VCaP (cell line): Measurements from ENCODE around the gene CDC5L.

Source experiments
- H3K27ac ChIP-seq: fragments of 450-650 bp; 2 replicates; pipeline ENCODE4 v1.5.1; 2017
- CTCF ChIP-seq: fragments of 450-650 bp; conservative IDR thresholded peaks from 2 replicates; pipeline ENCODE4 v1.5.1; 2017; ENCODE audit warnings: mild to moderate bottlenecking, moderate library complexity

The CDC5L gene

GRCh38 chr6:44404022-44404714, 16.7 kb downstream of the CDC5L start:
- no peak overlapping the region for H3K27ac ChIP-seq
- no peak for TF ChIP-seq CTCF

GRCh38 chr6:44404715-44405099, 17.2 kb downstream of the CDC5L start:
- no peak overlapping the region for H3K27ac ChIP-seq
- TF ChIP-seq CTCF, result no peak

GRCh38 chr6:44407951-44408670, 20.6 kb downstream of the CDC5L start:
- peak overlapping the region; percentile 72 for H3K27ac ChIP-seq
- no peak for TF ChIP-seq CTCF

GRCh38 chr6:44409207-44409794, 21.8 kb downstream of the CDC5L start:
- H3K27ac ChIP-seq, result peak overlapping the region; percentile 72
- TF ChIP-seq CTCF, result no peak

GRCh38 chr6:44410363-44410762, 22.9 kb downstream of the CDC5L start:
- TF ChIP-seq CTCF, result no peak
- H3K27ac ChIP-seq, result no peak overlapping the region

GRCh38 chr6:44411141-44411540, 23.6 kb downstream of the CDC5L start:
- no peak overlapping the region for H3K27ac ChIP-seq
- TF ChIP-seq CTCF, result no peak

- peak overlapping the region; percentile 11; the same call in 1 of the 2 replicates for H3K27ac ChIP-seq
- no peak; the same call in 1 of the 2 replicates for TF ChIP-seq CTCF
Measured at GRCh38 chr6:44415449-44415848, 27.9 kb downstream of the CDC5L start.
